22Rv1 (cell line): ENCODE measurements around the gene FYB1.

ENCODE experiments used
- H3K27ac ChIP-seq: fragments of 450-650 bp; 2 replicates; pipeline ENCODE4 v1.5.1; 2017
- ZFX ChIP-seq: fragments of 450-650 bp; IDR thresholded peaks from 2 replicates; pipeline ENCODE4 v1.6.1; 2017; ENCODE audit warnings: antibody characterized with exemption, borderline replicate concordance
- TF ChIP-seq, protein P1 (sequence below): fragments of 450-650 bp; IDR thresholded peaks from 2 replicates; pipeline ENCODE4 v1.5.1; 2017; ENCODE audit warnings: mild to moderate bottlenecking

FYB1 gene

DNA sequence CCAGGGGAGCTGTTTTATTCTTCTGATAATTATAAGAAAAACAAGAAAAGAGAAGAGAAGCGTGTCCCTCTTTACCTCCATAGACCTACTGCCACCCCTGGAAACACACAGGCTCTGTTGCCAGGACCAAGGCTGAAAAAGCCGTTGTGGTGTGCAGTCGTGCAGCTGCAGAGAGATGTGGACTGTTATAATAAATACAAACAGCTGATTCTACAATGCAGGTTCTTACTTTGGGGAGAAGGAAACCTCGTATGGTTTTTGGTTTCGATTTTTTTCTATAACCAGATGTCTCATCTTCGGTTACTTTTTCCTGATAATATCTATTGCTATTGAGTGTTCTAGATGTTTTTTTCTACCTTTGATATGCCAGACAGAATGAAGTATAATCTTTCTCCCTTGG, 28.1 kb downstream of the FYB1 start:
- no peak for TF ChIP-seq ZFX
- TF ChIP-seq, protein P1, sequence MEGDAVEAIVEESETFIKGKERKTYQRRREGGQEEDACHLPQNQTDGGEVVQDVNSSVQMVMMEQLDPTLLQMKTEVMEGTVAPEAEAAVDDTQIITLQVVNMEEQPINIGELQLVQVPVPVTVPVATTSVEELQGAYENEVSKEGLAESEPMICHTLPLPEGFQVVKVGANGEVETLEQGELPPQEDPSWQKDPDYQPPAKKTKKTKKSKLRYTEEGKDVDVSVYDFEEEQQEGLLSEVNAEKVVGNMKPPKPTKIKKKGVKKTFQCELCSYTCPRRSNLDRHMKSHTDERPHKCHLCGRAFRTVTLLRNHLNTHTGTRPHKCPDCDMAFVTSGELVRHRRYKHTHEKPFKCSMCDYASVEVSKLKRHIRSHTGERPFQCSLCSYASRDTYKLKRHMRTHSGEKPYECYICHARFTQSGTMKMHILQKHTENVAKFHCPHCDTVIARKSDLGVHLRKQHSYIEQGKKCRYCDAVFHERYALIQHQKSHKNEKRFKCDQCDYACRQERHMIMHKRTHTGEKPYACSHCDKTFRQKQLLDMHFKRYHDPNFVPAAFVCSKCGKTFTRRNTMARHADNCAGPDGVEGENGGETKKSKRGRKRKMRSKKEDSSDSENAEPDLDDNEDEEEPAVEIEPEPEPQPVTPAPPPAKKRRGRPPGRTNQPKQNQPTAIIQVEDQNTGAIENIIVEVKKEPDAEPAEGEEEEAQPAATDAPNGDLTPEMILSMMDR = no peak

DNA sequence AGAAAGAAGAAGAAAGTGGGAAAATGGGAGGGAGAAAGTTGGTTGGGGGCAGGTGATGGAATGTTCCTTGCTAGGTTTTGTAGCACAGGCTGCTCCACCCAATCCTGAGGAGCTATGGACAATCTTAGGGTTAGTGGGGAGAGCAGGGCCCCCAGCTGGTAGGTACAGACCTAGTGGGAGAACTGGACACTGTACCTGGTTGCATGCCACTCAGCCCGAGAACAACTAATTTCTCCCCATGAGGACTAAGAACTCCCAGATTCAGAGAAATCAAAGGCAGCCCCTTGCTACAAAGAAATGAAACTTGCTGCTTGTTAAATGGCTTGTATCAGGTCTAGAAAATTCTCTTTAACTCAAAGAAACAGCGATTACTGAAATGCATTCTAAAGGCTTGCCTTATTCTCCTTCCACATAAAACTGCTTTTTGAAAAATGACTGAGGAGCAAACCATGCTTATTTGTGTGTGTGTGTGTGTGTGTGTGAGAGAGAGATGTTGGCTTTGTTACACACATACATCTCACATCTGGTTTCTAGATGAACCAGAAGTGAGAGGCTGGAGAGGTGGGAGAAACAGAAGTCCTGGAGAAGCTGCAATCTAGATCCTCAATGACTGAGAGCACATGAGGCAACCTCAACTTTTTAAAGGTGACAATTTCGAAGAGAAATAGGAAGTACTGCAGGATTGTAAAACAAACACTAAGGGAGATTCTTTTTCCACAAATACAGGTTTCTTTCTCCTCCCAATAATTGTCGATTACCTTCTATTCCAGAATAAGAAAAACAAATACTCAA, 28.9 kb downstream of the FYB1 start:
- no peak for TF ChIP-seq ZFX
- TF ChIP-seq, protein P1 = no peak
- no peak overlapping the region for H3K27ac ChIP-seq

More for the DNA sequence above, 28.1 kb downstream of the FYB1 start:
- H3K27ac ChIP-seq = no peak overlapping the region

DNA sequence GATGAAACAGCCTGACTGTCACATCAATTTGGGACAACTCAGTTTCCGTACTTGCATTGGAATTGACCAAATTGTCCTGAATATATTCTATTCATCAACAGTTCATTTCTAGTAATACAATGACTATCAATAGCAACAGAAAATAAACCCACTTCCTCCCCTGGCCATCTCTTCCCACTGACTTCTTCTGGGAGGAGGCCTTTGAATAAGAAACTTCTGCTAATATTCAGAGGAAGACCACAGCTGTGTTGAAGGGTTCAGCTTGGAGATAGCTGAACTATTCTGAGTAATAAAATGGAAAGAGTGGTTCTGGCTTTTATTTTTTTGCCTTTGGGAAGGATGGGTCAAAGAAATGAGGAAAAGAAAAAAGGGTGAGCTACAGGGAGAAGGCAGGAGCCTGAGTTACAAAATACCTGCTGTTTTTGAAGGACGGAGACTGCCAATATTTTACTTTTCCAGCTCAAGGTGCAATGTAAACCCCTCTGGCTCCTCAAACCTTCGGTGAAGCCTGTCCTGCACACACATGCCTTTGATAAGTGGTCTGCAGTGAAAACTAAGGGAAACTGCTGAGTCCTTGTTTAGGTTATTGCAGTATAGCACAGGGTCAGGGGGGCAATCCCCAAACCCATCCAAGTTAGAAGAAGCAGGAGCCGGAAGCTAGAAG, 29.9 kb downstream of the FYB1 start:
- no peak overlapping the region for H3K27ac ChIP-seq
- TF ChIP-seq, protein P1 = no peak
- no peak for TF ChIP-seq ZFX

- no peak for TF ChIP-seq ZFX
- TF ChIP-seq, protein P1 = no peak
Observed at GRCh38 chr5:39187831-39188731, 31.3 kb downstream of the FYB1 start.

DNA sequence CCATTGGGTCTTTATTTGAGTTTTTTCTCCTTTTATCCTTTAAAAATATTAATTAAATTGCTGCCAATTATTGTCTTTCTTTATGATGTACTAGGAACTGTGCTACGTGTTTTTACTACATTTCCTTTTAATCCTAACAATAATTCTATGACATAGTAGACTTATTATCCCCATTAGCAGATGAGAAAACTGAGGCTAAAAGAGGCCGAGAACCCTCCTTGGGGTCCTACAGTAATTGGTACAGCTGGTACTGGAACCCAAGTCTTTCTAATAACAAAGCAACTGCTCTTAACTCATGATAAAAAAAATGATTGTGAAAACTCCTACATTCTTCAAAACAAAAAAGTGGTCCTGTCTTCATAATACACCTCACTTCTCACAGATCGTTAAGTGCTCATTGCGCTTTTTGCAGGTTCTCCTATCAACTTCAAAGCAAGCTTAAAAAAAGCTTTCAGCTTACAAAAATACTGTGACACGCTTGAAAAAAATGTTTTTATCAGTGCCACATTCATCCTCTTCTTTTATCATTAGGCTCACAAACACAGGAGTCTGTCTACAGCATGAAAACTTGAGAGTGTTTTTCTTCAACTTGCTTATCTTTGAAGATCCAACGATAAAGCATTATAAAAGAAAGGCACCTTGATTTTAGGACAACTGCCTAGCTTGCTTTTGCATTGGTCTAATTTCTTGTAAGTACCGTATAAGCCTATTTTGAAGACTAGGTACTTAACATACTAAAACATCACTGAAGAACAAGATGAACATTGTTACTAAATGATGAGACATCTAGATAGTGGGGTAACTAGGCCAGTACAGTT, 32.4 kb downstream of the FYB1 start:
- TF ChIP-seq, protein P1 = no peak

More at GRCh38 chr5:39187831-39188731, 31.3 kb downstream of the FYB1 start:
- no peak overlapping the region for H3K27ac ChIP-seq

GRCh38 chr5:39186289-39186688, 33.1 kb downstream of the FYB1 start:
- TF ChIP-seq ZFX = no peak
- TF ChIP-seq, protein P1 = no peak
- H3K27ac ChIP-seq = no peak overlapping the region

More for the DNA sequence above, 32.4 kb downstream of the FYB1 start:
- H3K27ac ChIP-seq = no peak overlapping the region
